DOHH2 (cell line): ENCODE data around the gene ASCC2.
A peak's percentile ranks its signal among the peaks of the same experiment; 100 is the strongest.

Source experiments
- H3F3A ChIP-seq: fragments of 200-600 bp; sonication (generic), shearing (Covaris generic); 2 replicates; pipeline ENCODE4 v1.6.0; 2016; ENCODE audit warnings: antibody characterized with exemption, mild to moderate bottlenecking; ENCODE audit not compliant: control insufficient read depth, insufficient read depth
- H3K27ac ChIP-seq: fragments of 200-600 bp; sonication (generic); 2 replicates; pipeline ENCODE4 v1.5.1; 2014; ENCODE audit warnings: low read depth, mild to moderate bottlenecking, low read length, moderate library complexity
- H3K27me3 ChIP-seq: fragments of 200-600 bp; sonication (generic); 2 replicates; pipeline ENCODE4 v1.6.1; 2014; ENCODE audit warnings: mild to moderate bottlenecking, low read length, mixed read lengths; ENCODE audit not compliant: control insufficient read depth
- H3K36me3 ChIP-seq: fragments of 200-600 bp; sonication (generic); 2 replicates; pipeline ENCODE4 v1.6.1; 2014; ENCODE audit warnings: mild to moderate bottlenecking, low read length, moderate library complexity, mixed read lengths; ENCODE audit not compliant: control insufficient read depth
- H3K4me1 ChIP-seq: fragments of 200-600 bp; sonication (generic); 2 replicates; pipeline ENCODE4 v1.6.1; 2014; ENCODE audit warnings: mild to moderate bottlenecking, low read length, mixed read lengths; ENCODE audit not compliant: control insufficient read depth
- H3K4me2 ChIP-seq: fragments of 200-600 bp; sonication (generic); 2 replicates; pipeline ENCODE4 v1.6.0; 2014; ENCODE audit warnings: mild to moderate bottlenecking, low read length, moderate library complexity
- H3K4me3 ChIP-seq: fragments of 200-600 bp; sonication (generic); 2 replicates; pipeline ENCODE4 v1.5.1; 2014; ENCODE audit warnings: mild to moderate bottlenecking, low read length, mixed read lengths
- H3K79me2 ChIP-seq: fragments of 200-600 bp; sonication (generic); 2 replicates; pipeline ENCODE4 v1.6.1; 2014; ENCODE audit warnings: mild to moderate bottlenecking, low read length, mixed read lengths; ENCODE audit not compliant: control insufficient read depth
- H3K9me2 ChIP-seq: fragments of 200-600 bp; sonication (generic); replicated peaks from 2 replicates; pipeline ENCODE4 v1.6.1; 2014; ENCODE audit warnings: mild to moderate bottlenecking, low read length, mixed read lengths; ENCODE audit not compliant: control insufficient read depth
- H3K9me3 ChIP-seq: fragments of 200-600 bp; sonication (generic); 2 replicates; pipeline ENCODE4 v1.6.1; 2014; ENCODE audit warnings: antibody characterized with exemption, low read length, mixed read lengths; ENCODE audit not compliant: control insufficient read depth, insufficient read depth
- H4K20me1 ChIP-seq: fragments of 200-600 bp; sonication (generic); 2 replicates; pipeline ENCODE4 v1.6.0; 2014; ENCODE audit warnings: low read depth, mild to moderate bottlenecking, antibody characterized with exemption, low read length, moderate library complexity; ENCODE audit not compliant: control insufficient read depth, insufficient read depth
- CTCF ChIP-seq: fragments of 200-600 bp; sonication (generic); IDR thresholded peaks from one replicate; pipeline ENCODE4 v1.5.1; 2014; ENCODE audit warnings: antibody characterized with exemption, mild to moderate bottlenecking, low read depth, low read length; ENCODE audit not compliant: poor library complexity, severe bottlenecking
- EZH2phosphoT487 ChIP-seq: fragments of 200-600 bp; sonication (generic); IDR thresholded peaks from 2 replicates; pipeline ENCODE4 v1.6.1; 2017; ENCODE audit warnings: borderline replicate concordance, mild to moderate bottlenecking, antibody characterized with exemption, low read length, moderate library complexity, mixed read lengths

ASCC2 gene

GRCh38 chr22:29885610-29886009, 47.5 kb upstream of the ASCC2 start:
- H3K9me2 ChIP-seq = no peaks in the 10 kb centered on the region
- no peak for TF ChIP-seq EZH2phosphoT487
- no peaks in the 10 kb centered on the region; the same call in 1 of the 2 replicates for H3K36me3 ChIP-seq
- no peaks in the 10 kb centered on the region for H3K9me3 ChIP-seq
- H3K79me2 ChIP-seq = peaks cover 66% of the 10 kb centered on the region
- H3K4me1 ChIP-seq = peaks cover 9% of the 10 kb centered on the region
- no peak overlapping the region for H3K27ac ChIP-seq
- no peaks in the 10 kb centered on the region for H3K27me3 ChIP-seq
- no peak overlapping the region for H3K4me3 ChIP-seq
- peaks cover 6% of the 10 kb centered on the region; the same call in 1 of the 2 replicates for H4K20me1 ChIP-seq
- H3F3A ChIP-seq = peaks cover 4% of the 10 kb centered on the region; the same call in 1 of the 2 replicates
- H3K4me2 ChIP-seq = no peak overlapping the region

GRCh38 chr22:29883775-29884097, 45.7 kb upstream of the ASCC2 start:
- Histone ChIP-seq H3K4me3 (peak overlapping the region; percentile 89), H4K20me1 (0 out of 2 replicates have a peak, but pooled peaks cover 6% of the 10 kb centered on the region), H3K9me2 (no peaks in the 10 kb centered on the region), H3K4me2 (peak overlapping the region; percentile 80), H3K79me2 (peaks cover 52% of the 10 kb centered on the region), H3K36me3 (no peaks in the 10 kb centered on the region; the same call in 1 of the 2 replicates), H3K27me3 (no peaks in the 10 kb centered on the region), H3K4me1 (peaks cover 9% of the 10 kb centered on the region), H3K27ac (no peak overlapping the region), H3K9me3 (no peaks in the 10 kb centered on the region), H3F3A (peaks cover 4% of the 10 kb centered on the region; the same call in 1 of the 2 replicates)
- TF ChIP-seq CTCF (no peak), EZH2phosphoT487 (no peak)

DNA sequence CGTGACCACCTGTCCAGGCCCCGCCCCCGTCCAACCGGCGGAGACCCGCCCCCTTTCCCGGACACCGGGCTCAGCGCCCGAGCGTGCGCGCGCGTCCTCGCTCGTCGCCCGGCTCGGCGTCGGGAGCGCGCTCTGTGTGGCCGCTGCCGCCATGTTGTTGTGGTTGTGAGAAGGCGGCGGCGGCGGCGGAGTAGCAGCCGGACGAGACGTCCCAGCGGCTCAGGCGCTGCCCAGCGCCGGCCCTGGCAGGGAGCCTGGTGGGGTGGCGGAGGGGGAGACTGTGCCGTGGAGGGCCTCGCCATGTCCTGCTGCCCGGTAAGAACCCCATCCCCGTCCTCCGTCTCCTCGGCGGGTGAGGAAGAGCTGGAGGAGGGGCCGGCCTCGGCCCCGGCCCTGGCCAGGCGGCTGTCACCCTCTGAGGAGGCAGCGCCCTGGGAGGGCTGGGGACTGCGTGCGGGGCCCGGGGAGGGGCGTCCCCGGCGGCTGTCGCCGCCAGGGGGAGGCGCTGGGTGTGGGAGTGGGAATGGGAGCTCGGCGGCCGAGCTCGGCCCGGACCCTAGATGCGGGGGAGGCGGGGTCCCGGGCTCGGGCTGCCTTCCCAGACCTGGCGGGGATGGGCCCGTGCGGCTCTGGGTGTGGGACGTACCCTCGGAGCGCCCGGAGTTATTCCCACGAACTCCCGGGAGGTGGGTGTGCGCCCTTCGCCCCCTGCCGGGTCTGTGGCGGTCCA, 45.1 kb upstream of the ASCC2 start, which contains the start of gene MTMR3:
TSS of gene MTMR3 (plus strand) at position 130 of the 730 bp plus-strand sequence. CDS start 87,886 bp downstream, outside the sequence.
- H4K20me1 ChIP-seq = 0 out of 2 replicates have a peak, but pooled peaks cover 6% of the 10 kb centered on the region
- H3K4me2 ChIP-seq = peak within 1 kb of the TSS; percentile 80
- H3K9me3 ChIP-seq = no peaks in the 10 kb centered on the region
- TF ChIP-seq CTCF = peak; percentile 53
- TF ChIP-seq EZH2phosphoT487 = no peak
- H3F3A ChIP-seq = peaks cover 4% of the 10 kb centered on the region; the same call in 1 of the 2 replicates
- no peaks in the 10 kb centered on the region for H3K9me2 ChIP-seq
- no peaks in the 10 kb centered on the region; the same call in 1 of the 2 replicates for H3K36me3 ChIP-seq
- H3K27me3 ChIP-seq = no peaks in the 10 kb centered on the region
- H3K4me3 ChIP-seq = peak within 1 kb of the TSS; percentile 89
- no peak within 1 kb of the TSS for H3K27ac ChIP-seq
- peaks cover 9% of the 10 kb centered on the region for H3K4me1 ChIP-seq
- H3K79me2 ChIP-seq = peaks cover 50% of the 10 kb centered on the region

GRCh38 chr22:29882716-29883044, 44.6 kb upstream of the ASCC2 start:
- Histone ChIP-seq H3F3A (peaks cover 4% of the 10 kb centered on the region; the same call in 1 of the 2 replicates), H3K4me3 (peak overlapping the region; percentile 89), H3K79me2 (peaks cover 46% of the 10 kb centered on the region), H3K36me3 (no peaks in the 10 kb centered on the region; the same call in 1 of the 2 replicates), H3K9me2 (no peaks in the 10 kb centered on the region), H3K27me3 (no peaks in the 10 kb centered on the region), H3K27ac (no peak overlapping the region), H3K4me1 (peaks cover 9% of the 10 kb centered on the region), H3K9me3 (no peaks in the 10 kb centered on the region), H4K20me1 (0 out of 2 replicates have a peak, but pooled peaks cover 6% of the 10 kb centered on the region), H3K4me2 (peak overlapping the region; percentile 80)
- no peak for TF ChIP-seq EZH2phosphoT487
- no peak for TF ChIP-seq CTCF
